A549 (cell line): ENCODE data around the gene TFDP2. TPM values are rescaled to one million over a fixed set of nuclear protein-coding genes. Genes with fewer than 3 reads are reported as not detected.
A peak's percentile ranks its signal among the peaks of the same experiment; 100 is the strongest.

Source experiments
- ATAC-seq, 2 experiments: fragments of 200-7000 bp in 1 of 2; fragments of >200 bp in 1 of 2; cut with Nextera tagmentation in 1 of 2; cut with Tn5 transposase in 1 of 2; 3 replicates each; pipeline versions ENCODE4 v1.8.0 to v1.9.1; 2018 to 2020; ENCODE audit warnings: mild to moderate bottlenecking in 1 of 2, moderate library complexity in 1 of 2
- CTCF ChIA-PET: fragments of 300-600 bp; sonication (Branson Sonifier 250); formaldehyde crosslinking; extraction: SDS; loops from one replicate; lab custom pipeline; 2021; ENCODE audit warnings: antibody characterized with exemption, inconsistent platforms; lab: Yijun Ruan, JAX
- POLR2A ChIA-PET: fragments of 350-600 bp; formaldehyde crosslinking; extraction: SDS; loops from one replicate; lab custom pipeline; 2021; ENCODE audit warnings: antibody characterized with exemption, inconsistent platforms; lab: Yijun Ruan, JAX
- DNase-seq, 2 experiments: peaks; one replicate each; pipeline versions ENCODE4 v3.0.0 to v3.0.0-alpha.2; 2011 to 2016; ENCODE audit warnings: low read depth in 1 of 2, low spot score in 1 of 2
- FAIRE-seq: peaks from 2 replicates; lab custom pipeline; 2011; peaks lifted over from hg19 to GRCh38; lab: Jason Lieb, UNC
- H3K27ac ChIP-seq, 2 experiments: fragments of >200 bp; sonication (Bioruptor Twin); formaldehyde crosslinking; 3 replicates each; pipeline ENCODE4 v1.5.1; 2016 to 2017
- H3K4me1 ChIP-seq: fragments of >200 bp; sonication (Bioruptor Twin); formaldehyde crosslinking; 3 replicates; pipeline ENCODE4 v1.6.1; 2016
- H3K4me2 ChIP-seq: fragments of >200 bp; sonication (Bioruptor Twin); formaldehyde crosslinking; 3 replicates; pipeline ENCODE4 v1.6.1; 2016
- H3K4me3 ChIP-seq: fragments of >200 bp; sonication (Bioruptor Twin); formaldehyde crosslinking; 3 replicates; pipeline ENCODE4 v1.5.1; 2016
- H3K9me3 ChIP-seq: fragments of >200 bp; sonication (Bioruptor Twin); formaldehyde crosslinking; 3 replicates; pipeline ENCODE4 v1.6.1; 2016
- BHLHE40 ChIP-seq: IDR thresholded peaks from 2 replicates; pipeline ENCODE4 v1.6.1; 2012; ENCODE audit warnings: low read depth, low read length, inconsistent platforms
- EP300 ChIP-seq, 2 experiments: fragments of >200 bp; sonication (Bioruptor Twin); formaldehyde crosslinking; IDR thresholded peaks; 2 replicates in 1 of 2; 3 replicates in 1 of 2; pipeline ENCODE4 v1.6.1; 2016 to 2017
- ESRRA ChIP-seq: fragments of 150-350 bp; IDR thresholded peaks from 2 replicates; pipeline ENCODE4 v1.6.1; 2014; ENCODE audit warnings: mild to moderate bottlenecking, low read length, borderline replicate concordance
- FOXS1 ChIP-seq: fragments of 250-450 bp; sonication (Bioruptor Pico); IDR thresholded peaks from 2 replicates; pipeline ENCODE4 v1.5.0; 2020; ENCODE audit warnings: mild to moderate bottlenecking, moderate library complexity
- JUN ChIP-seq, 2 experiments: fragments of >200 bp; sonication (Bioruptor Twin); formaldehyde crosslinking; IDR thresholded peaks; 2 replicates in 1 of 2; 3 replicates in 1 of 2; pipeline ENCODE4 v1.6.1; 2016 to 2017
- MYC ChIP-seq: IDR thresholded peaks from 2 replicates; pipeline ENCODE4 v1.6.1; 2012; ENCODE audit warnings: mild to moderate bottlenecking, inconsistent platforms, low read length, improper control_type of control experiment, borderline replicate concordance
- NFE2L2 ChIP-seq: fragments of 150-350 bp; conservative IDR thresholded peaks from 2 replicates; pipeline ENCODE4 v1.6.1; 2014; ENCODE audit warnings: low read length
- NR3C1 ChIP-seq: fragments of >200 bp; sonication (Bioruptor Twin); formaldehyde crosslinking; IDR thresholded peaks from 3 replicates; pipeline ENCODE4 v1.6.1; 2017
- POLR2A ChIP-seq: IDR thresholded peaks from 2 replicates; pipeline ENCODE4 v1.6.1; 2012; ENCODE audit warnings: mild to moderate bottlenecking, low read length
- RAD21 ChIP-seq, 2 experiments: fragments of >200 bp in 1 of 2; sonication (Bioruptor Twin) in 1 of 2; formaldehyde crosslinking in 1 of 2; IDR thresholded peaks in 1 of 2; conservative IDR thresholded peaks in 1 of 2; 2 replicates in 1 of 2; 3 replicates in 1 of 2; pipeline ENCODE4 v1.6.1; 2012 to 2018; ENCODE audit warnings: inconsistent platforms in 1 of 2
- SREBF2 ChIP-seq: fragments of 450-650 bp; IDR thresholded peaks from 2 replicates; pipeline ENCODE4 v1.6.1; 2014; ENCODE audit warnings: mild to moderate bottlenecking, moderate library complexity
- ZC3H11A ChIP-seq: fragments of 450-650 bp; IDR thresholded peaks from 2 replicates; pipeline ENCODE4 v1.6.1; 2014; ENCODE audit warnings: antibody characterized with exemption, mild to moderate bottlenecking
- ZSCAN20 ChIP-seq: fragments of 250-450 bp; sonication (Bioruptor Pico); IDR thresholded peaks from 2 replicates; pipeline ENCODE4 v1.8.0; 2022; ENCODE audit warnings: mild to moderate bottlenecking, moderate library complexity
- WGBS: methylation state at CpG from one replicate; pipeline ENCODE4 v1.1.6; 2017; ENCODE audit errors: missing lambda C conversion rate; 5-methylcytosine and 5-hydroxymethylcytosine counted together
- polyA plus RNA-seq, 4 experiments: library from polyadenylated mRNA; depleted of rRNA in 3 of 4; stranded (reverse); fragments of >200 nt; fragmentation: RNase III in 1 of 4; extraction: RNeasy Plus Mini Kit Qiagen cat#74134 plus additional on column Dnase treatment in 1 of 4; gene quantifications; 2 replicates in 3 of 4; 3 replicates in 1 of 4; pipeline ENCODE4 v1.2.3, GENCODE V29; 2011 to 2017
- TF ChIP-seq, protein P1 (sequence below): fragments of 250-450 bp; sonication (Bioruptor Pico); IDR thresholded peaks from 2 replicates; pipeline ENCODE4 v1.5.0; 2021; ENCODE audit warnings: mild to moderate bottlenecking, moderate library complexity, borderline replicate concordance
- TF ChIP-seq, protein P2 (sequence below): fragments of 200-600 bp; sonication (generic); IDR thresholded peaks from 2 replicates; pipeline ENCODE4 v1.6.1; 2016; ENCODE audit warnings: antibody characterized with exemption, mild to moderate bottlenecking, moderate library complexity

TFDP2 gene
- polyA plus RNA-seq, 2 of the 4 experiments (the other 2 are of a cell fraction) = 9.6 to 61.5 TPM

DNA sequence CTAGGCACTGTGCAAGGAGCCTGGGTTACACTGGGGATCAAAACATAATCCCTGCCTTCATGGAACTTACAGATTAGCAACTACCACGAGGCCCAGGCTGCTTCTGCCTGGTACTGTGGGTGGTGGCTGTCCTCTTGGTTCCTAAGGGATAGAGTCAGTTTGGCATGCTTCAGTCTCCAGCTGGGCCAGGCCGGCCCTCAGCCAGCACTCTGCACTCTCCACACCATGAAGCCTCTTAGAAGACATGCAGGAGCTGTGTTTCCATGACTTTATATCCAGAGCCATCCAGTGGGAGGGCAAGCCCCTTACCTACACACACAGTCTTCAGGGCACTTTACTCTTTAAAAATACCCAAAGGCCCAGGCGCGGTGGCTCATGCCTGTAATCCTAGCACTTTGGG lies 218.5 kb downstream of the TFDP2 start:
- Histone ChIP-seq H3K4me2 (no peak overlapping the region), H3K4me1 (no peaks in the 10 kb centered on the region), H3K27ac (no peak overlapping the region), H3K9me3 (no peaks in the 10 kb centered on the region), H3K4me3 (no peak overlapping the region)
- DNase-seq (no peak), FAIRE-seq (no peak), ATAC-seq (no peak; a peak in 1 of 6 replicates)
- WGBS = 84% methylated on average over 4 of the region's 4 CpGs
- CTCF ChIA-PET = interaction anchor here (1.3 kb wide), 1 partner anchor 17 kb away, joined by 5 read pairs; no protein-coding TSS in a partner anchor
- no peak for TF ChIP-seq POLR2A
- TF ChIP-seq, protein P1, sequence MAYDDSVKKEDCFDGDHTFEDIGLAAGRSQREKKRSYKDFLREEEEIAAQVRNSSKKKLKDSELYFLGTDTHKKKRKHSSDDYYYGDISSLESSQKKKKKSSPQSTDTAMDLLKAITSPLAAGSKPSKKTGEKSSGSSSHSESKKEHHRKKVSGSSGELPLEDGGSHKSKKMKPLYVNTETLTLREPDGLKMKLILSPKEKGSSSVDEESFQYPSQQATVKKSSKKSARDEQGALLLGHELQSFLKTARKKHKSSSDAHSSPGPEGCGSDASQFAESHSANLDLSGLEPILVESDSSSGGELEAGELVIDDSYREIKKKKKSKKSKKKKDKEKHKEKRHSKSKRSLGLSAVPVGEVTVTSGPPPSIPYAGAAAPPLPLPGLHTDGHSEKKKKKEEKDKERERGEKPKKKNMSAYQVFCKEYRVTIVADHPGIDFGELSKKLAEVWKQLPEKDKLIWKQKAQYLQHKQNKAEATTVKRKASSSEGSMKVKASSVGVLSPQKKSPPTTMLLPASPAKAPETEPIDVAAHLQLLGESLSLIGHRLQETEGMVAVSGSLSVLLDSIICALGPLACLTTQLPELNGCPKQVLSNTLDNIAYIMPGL (CRISPR knock-in tag) = no peak
- TF ChIP-seq FOXS1 (CRISPR knock-in tag) = no peak
- TF ChIP-seq NFE2L2 = no peak
- TF ChIP-seq MYC = no peak
- TF ChIP-seq RAD21 (conservative IDR thresholded peaks at IDR 0.05 in 1 of 2, IDR thresholded peaks at IDR 0.05 in 1 of 2) = no peak
- TF ChIP-seq ESRRA = no peak
- TF ChIP-seq SREBF2 = no peak
- TF ChIP-seq ZSCAN20 (CRISPR knock-in tag) = no peak
- TF ChIP-seq JUN (IDR thresholded peaks at IDR 0.05) = no peak
- no peak for TF ChIP-seq BHLHE40
- no peak for TF ChIP-seq ZC3H11A
- no peak for TF ChIP-seq EP300 (IDR thresholded peaks at IDR 0.05)
- no peak for TF ChIP-seq NR3C1
- POLR2A ChIA-PET = no interaction called here

DNA sequence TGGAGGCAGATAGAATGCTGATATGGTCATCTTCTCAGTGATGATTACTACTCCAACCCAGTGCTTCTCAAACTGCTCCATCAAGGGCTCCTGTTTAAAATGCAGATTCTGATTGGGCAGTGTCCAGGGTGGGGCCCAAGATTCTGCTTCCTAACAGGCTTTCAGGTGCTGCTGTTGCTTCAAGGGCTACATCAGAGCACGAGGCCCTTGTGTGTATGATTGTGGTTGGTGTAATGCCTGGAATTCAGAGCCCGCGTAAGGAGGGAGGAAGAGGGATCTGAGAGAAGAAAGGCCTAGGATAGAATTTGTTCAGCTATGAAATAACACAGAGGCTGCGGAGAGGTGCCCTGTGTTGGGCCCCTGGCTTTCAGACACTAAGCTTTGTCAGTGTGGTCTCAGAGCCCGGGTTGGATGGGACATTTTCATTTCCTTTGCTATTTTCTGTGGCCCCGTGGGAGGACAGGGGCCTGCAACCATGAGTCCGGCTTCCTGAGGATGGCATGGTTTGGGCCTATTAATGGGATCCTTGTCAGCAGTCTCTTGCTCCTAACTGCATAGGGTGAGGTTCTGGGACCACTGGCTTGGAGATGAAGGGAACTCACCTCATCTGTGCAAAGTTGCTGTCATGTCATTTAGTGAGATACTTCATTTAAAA lies 219.9 kb downstream of the TFDP2 start:
- 91% methylated on average over 7 of the region's 7 CpGs for WGBS
- Histone ChIP-seq H3K27ac (no peak overlapping the region), H3K9me3 (no peaks in the 10 kb centered on the region), H3K4me3 (no peak overlapping the region), H3K4me2 (no peak overlapping the region), H3K4me1 (no peaks in the 10 kb centered on the region)
- ATAC-seq (no peak; a peak in 1 of 6 replicates), FAIRE-seq (no peak), DNase-seq (no peak)
- CTCF ChIA-PET = no interaction called here
- POLR2A ChIA-PET = no interaction called here
- TF ChIP-seq, protein P2, sequence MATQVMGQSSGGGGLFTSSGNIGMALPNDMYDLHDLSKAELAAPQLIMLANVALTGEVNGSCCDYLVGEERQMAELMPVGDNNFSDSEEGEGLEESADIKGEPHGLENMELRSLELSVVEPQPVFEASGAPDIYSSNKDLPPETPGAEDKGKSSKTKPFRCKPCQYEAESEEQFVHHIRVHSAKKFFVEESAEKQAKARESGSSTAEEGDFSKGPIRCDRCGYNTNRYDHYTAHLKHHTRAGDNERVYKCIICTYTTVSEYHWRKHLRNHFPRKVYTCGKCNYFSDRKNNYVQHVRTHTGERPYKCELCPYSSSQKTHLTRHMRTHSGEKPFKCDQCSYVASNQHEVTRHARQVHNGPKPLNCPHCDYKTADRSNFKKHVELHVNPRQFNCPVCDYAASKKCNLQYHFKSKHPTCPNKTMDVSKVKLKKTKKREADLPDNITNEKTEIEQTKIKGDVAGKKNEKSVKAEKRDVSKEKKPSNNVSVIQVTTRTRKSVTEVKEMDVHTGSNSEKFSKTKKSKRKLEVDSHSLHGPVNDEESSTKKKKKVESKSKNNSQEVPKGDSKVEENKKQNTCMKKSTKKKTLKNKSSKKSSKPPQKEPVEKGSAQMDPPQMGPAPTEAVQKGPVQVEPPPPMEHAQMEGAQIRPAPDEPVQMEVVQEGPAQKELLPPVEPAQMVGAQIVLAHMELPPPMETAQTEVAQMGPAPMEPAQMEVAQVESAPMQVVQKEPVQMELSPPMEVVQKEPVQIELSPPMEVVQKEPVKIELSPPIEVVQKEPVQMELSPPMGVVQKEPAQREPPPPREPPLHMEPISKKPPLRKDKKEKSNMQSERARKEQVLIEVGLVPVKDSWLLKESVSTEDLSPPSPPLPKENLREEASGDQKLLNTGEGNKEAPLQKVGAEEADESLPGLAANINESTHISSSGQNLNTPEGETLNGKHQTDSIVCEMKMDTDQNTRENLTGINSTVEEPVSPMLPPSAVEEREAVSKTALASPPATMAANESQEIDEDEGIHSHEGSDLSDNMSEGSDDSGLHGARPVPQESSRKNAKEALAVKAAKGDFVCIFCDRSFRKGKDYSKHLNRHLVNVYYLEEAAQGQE = no peak
- TF ChIP-seq, all 56 proteins: peak for 0

DNA sequence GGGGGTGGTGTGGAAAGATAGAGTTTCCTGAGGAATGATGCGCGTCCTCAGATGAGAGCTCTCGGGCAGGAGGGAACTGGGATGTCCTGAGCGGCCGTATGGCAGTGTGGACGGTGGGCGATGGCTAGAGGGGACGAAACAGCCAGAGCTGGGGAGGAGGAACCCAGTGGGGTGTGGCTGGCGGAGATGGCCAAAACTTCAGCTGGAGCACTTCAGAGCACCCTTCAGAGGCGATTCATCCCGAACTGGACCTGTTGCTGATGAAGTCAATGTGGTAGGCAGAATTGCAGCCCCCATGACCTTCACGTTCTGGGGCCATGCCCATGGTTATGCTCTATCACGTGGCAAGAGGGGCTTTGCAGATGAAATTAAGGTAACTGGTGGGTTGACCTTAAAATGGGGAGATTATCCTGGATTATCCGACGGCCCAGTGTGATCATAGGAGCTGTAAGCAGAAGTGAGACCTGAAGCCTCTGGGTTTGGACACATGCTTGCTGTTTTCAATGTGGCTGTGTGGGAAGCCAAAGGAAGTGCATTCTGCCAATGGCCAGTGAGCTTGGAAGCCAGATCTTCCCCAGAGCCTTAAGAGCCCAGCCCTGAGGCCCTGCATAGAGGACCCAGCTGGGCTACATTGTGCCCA lies 220.6 kb downstream of the TFDP2 start:
- Histone ChIP-seq H3K9me3 (no peaks in the 10 kb centered on the region), H3K4me2 (no peak overlapping the region), H3K4me1 (no peaks in the 10 kb centered on the region), H3K4me3 (no peak overlapping the region), H3K27ac (no peak overlapping the region)
- DNase-seq (no peak), ATAC-seq (peak in 1 of 2 experiments; percentile 13; a peak in 3 of 6 replicates), FAIRE-seq (no peak)
- WGBS = 94% methylated on average over 15 of the region's 15 CpGs
- POLR2A ChIA-PET = no interaction called here
- CTCF ChIA-PET = interaction anchor here (0.8 to 1.3 kb wide), 3 partner anchors 10 to 53 kb away, joined by 3 to 4 read pairs (median 3); no protein-coding TSS in a partner anchor
- TF ChIP-seq, protein P2 = no peak
- TF ChIP-seq ZC3H11A (no peak), ESRRA (no peak)
